Stimulated activated CD4-positive, alpha-beta T cell treated with anti-CD3 and anti-CD28 coated beads, Interleukin-4, amount 100 ng/mL, for 24 hours (primary cell): Measurements from ENCODE around the gene IFI27.
"Not testable (repeated sequence)": the region's sequence is repeated elsewhere in the genome, so short reads cannot be mapped to it uniquely, and the experiment has no call there.

Experiments used
- DNase-seq: peaks from one replicate; pipeline ENCODE4 v3.0.0-alpha.2; 2020

IFI27 gene

DNA sequence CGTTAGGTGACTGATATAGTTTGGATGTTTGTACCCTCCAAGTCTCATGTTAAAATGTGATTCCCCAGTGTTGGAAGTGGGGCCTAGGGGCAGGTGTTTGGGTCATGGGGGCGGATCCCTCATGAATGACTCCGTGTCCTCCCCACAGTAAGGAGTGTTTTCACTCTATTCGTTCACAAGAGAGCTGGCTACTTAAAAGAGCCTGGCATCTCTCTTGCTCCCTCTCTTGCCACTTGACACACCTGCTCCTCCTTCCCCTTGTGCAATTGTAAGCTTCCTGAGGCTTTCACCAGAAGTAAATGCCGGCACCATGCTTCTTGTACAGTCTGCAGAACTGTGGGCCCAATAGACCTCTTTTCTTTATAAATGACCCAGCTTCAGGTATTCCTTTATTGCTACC, 16.3 kb downstream of the IFI27 start:
- no peak for DNase-seq

DNA sequence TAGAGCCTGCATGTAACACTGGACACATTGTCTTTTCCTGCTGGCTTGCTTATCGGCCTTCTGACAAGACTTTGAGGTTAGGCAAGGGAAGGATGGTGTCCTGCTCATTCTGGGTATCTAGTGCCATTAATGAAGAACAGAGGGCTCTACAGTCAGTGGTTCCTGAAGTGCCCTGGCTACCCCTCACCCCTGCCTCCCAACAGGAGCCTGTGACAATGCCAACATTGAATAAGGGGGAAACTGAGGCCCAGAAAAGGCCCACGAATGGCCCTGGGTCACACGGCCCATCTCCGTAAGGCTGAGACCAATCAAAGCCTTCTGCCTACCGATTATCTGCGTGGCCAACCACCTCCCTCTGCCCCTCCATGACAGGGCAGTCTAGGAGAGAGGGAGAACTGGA, 16.8 kb downstream of the IFI27 start:
- DNase-seq = no peak

DNA sequence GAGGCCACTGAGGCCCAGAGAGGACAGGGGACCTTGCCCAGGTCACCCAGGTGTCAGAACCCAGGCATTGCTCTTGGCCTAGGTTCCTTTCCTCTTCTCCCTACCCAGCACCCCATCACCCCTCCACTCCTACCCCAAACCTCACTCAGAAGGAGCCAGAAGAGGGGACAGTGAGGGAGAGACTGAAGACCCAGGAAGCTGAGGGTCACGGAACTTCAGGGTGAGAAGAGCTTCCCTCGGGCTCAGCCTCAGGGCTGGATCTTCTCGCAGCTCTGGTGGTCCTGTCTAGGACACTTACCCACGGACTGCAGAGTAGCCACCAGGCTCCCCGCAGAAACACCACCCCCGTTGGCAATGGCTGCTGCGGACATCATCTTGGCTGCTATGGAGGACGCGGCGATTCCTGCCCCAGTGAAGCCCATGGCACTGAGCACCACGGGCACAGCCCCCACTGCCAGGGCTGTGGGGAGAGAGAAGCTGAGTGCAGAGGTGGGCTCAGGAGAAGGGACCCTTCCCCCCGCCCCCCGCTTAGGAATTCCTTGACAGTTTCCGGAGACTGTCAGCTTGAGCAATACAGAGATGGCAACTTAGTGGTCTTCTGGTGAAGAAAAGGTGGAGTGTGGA, 17.8 kb downstream of the IFI27 start:
- no peak for DNase-seq

DNA sequence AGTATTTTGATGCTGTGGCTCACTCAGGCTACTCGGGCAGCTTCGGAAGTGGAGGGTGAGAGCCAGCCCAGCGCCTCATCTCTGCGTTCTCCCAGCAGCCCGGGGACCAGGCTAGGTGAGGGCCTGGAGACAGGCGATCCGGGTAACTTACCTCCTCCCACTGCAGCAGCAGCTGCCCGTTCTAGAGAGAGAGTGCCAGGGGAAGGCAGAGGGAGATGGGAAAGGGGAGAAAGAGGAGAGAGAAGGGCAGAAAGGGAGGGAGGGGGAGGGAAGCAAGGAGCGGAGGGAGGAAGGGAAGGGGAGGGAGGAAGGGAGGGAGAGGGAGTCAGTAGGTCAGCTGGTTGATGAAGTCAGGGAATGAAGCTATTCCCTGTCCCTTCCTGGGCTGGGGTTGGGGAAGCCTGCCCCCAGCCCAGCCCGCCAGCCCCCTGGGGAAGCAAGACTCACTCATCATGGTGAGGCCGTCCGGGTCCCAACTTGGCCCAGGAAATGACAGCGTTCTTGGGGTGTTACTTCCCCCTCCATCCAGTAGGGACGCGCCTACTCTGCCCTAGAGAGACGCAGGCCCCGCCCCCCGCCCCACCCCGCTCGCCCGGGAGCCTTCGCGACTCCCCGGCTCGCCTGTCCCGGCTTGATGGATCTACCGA, 18.7 kb downstream of the IFI27 start, which contains the start of gene IFI27L2:
TSS of gene IFI27L2 (minus strand) at position 494 of the 647 bp plus-strand sequence. CDS start at position 454, 40 bp downstream.
- DNase-seq = peak; percentile 67

DNA sequence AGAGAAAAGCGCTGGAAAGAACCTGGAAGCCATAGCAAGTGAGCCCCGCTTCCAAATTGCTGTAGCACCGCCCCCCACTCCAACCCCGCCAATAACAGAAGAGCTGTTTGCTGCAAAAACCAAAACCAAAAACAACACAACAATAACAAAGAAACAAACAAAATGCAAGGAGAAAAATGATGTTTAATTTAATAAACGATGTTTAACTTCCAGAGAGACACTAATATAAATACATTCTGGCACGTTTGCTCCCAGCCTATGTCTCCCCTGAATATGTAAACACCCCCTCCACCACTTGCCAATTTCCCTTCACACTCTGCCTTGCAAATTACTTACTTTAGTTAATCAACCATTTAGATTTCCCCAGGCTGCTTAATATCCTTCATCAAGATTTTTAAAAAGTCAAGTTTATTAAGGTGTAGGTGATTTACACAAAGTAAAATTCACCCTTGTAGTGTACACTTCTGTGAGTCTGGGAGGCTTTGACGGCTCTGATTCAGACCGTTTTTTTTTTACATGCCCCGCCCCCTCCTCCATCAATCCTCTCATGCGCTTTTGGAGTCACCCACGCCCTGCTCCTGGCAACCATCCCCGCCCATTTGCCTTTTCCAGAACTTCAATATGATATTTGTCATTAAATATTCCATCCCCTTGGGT, 19.4 kb downstream of the IFI27 start:
- peak; percentile 26 for DNase-seq

DNA sequence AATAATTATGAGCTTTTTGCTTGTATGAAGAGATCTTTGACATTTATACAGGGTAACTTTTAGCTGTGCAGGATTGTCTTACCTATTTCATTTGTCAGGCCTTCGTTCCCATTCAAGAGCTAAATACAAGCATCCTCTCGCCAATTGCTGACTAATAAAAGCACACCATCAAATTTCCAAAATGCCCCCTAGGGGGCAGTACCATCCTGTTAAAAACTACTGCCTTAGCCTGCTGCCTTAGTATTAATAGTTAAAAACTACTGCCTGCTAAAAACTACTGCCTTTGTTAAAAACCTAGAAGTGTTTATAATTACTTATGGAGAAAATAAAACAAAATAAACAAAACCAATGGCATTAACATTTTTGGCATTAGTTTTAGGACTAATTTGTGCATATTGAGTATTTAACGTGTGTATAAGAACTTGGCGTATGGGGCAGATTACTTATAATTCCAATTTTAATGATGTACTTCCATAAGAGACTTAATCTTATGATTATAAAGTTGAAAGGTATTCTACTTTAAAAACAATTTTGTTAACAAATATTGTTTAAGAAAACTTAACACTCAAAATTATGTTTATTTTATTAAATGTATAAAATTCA, 21.9 kb downstream of the IFI27 start:
- peak; percentile 73 for DNase-seq

DNA sequence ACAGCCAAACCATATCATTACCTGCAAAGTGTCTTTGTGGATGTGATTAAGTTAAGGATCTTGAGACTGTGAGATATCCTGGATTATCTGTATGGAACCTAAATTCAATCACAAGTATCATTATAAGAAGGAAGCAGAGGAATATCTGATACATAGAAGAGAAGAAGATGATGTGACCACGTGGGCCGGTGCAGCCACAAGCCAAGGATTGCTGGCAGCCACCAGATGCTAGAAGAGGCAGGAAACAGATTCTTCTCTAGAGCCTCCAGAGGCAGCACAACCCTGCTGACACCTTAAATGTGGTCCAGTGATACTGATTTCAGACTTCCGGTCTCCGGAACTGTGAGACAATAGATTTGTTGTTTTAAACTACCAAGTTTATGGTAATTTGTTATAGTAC, 24.9 kb downstream of the IFI27 start:
- DNase-seq = no peak

DNA sequence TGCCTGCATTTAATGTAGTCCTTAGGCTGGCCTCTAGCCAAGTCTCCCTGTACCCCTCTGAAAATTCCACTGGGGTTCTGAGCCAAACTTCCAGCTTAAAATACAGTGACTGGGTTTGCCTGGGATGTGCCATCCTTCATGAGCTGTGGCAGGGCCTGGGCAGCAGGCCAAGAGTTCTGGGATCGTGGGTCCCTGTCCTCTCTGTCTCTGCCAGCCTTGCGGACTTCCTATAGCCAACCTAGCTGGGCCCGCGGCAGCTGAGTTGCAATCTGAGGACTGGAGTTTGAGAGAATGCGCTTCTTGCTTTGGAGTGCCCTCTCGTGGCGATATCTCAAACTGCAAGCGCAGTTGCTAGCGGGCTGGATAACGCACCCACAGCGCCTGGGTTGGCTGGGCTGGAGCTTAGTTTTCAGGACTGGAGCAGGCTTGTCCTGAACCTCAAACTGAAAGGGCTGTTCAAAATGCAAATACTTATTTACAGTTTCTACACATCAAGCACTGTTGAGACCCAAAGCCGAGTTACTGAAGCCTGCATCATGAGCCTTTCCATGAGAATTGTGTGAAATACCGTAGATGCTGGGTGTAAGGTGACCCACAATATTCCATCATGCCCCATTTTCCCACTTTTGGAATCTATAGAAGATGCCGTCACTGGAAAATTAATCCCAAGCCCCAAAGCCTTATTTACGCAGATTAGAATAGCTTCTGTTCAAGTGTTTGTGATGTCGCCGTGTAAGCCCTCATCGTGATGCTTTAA, 26.2 kb downstream of the IFI27 start:
- peak; percentile 87 for DNase-seq

DNA sequence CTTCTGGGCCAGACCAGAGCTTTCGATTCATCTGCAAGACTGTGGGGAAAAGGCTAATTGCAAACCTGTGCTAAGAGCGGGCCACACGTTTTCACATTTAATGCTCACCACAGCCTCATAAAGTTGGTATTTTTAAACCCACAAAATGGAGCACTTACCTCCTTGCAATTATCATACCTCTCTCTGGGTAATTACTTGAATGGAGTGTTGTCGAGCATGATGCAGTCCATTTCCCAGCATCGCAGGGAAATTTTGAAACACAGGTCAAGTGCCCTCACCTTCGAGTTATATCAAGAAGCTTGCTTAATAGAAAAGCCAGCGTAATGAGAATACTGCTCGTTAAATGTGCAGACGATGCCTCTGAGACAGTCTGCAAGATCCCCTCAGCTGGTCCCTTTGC, 27.7 kb downstream of the IFI27 start:
- DNase-seq = no peak

DNA sequence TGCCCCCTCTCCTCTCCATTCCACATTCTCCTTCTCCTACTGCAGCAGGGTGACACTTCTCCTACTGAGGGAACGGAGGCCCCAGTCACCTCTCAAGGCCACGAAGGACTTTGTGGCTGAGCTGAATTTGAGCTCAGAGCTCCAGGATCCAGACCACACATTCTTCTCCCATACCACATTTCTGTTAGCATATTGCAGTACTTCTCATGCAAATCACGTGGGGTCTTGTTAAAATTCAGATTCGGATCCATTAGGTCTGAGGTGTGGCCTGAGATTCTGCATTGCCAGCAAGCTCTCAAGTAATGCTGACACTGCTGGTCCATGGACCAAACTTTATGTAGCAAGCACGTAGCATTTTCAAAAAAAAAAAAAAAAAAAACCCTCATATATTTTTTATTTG, 28.5 kb downstream of the IFI27 start:
- DNase-seq = no peak

DNA sequence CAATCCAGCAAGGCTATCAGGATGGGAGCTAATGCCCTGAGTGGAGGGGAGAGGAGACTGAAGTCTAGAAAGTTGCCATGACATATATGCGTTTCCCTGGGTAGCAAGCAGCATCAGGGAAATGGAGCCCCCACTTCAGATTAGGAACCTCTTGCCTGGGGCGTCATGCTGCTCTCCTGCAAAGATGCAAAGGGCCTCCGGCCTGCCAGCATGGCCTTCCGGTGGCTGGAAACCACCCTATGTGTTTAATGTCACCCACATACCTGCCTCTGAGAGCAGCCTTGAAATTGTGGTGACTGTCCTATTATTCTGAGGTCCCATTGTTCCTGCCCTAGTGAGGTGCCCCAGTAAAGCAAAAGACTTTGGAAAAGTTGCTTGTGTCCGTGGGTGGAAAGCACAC, 28.9 kb downstream of the IFI27 start:
- DNase-seq = no peak

DNA sequence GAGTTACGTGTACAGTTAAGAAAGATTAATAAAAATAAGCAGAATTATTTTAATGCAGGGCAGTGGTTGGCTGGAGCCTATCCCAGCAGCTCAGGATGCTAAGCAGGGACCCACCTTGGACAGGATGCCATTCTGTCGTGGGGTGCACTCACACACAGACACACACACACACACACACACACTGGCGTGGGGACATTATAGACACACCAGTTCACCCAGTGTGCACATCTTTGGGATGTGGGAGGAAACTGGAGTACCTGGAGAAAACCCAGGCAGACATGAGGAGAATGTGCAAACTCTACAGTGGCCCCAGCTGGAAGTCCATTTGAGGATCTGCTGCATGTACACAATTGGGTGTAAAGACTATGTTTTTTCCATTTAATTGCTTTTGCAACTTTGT, 31.7 kb downstream of the IFI27 start:
- DNase-seq = no peak

DNA sequence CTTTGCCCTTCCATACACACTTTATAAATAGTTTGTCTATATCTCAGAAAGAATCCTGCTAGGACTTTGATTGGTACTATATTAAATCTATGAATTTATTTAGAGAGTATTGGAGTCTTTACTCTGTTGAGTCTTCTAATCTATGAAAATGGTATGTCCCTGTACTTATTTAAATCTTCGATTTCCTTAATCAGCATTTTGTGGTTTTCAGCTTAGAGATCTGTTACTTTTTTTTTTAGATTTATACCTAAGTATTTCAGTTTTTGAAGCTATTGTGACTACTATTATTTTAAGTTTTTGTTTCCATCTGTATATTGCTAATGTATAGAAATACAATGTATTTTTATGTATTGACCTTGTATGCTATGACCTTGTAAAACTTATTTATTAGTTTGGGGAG, 32.3 kb downstream of the IFI27 start:
- DNase-seq = no peak

DNA sequence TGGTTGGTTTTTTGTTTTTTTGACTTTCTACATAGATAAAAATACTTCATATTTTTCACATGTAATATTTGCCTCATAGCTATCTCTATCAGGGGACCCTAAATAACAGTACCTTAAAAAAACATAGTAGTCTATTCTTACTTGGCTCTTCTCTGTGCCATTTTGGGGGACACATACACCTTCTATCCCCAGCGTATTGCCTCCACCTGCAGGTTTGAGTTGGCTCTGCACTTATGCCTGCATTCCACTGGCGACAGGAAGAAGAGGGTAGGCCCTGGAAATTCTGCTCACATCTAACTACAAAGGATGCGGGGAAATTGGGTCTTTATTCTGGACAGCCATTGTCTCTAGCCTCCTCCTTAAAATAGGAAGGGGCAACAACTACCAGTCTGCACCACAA, 32.7 kb downstream of the IFI27 start:
- DNase-seq = no peak

DNA sequence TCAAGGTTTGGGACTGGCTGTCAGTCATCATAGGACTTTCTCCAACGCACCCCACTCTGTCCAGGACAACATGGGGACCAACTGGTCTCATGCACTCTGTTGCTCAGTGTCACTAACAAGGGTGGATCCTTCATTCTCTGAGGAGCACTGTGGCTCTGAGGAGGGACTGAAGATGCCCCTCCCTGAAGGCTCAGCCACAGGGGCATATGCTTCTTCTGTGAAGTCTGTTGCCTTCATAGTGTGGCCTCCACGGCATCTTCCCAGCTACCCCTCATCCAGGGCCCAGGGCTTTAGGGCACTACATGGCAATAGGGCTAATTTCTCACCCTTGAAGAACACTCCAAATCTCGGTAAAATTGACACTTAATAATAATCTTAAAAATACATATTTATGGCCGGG, 33.2 kb downstream of the IFI27 start:
- no peak for DNase-seq

DNA sequence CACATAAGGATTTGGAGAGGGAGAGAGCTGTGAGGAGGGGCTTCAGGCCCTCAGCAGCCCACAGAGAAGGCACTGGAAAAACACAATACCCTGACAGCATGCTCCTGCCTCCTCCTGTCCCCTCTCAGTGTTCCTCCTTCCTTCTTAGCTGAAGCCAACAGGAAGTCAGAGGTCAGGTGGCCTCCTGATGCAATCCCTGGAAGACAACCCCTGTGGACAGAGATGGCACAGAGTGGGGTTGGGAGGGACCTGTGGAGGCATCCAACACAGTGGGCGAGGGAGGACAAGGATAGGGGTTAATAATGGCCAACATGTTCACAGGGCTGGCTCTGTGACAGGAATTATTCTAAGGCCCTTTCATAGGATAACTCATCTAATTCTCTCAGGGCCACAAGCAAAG, 34.2 kb downstream of the IFI27 start:
- no peak for DNase-seq

DNA sequence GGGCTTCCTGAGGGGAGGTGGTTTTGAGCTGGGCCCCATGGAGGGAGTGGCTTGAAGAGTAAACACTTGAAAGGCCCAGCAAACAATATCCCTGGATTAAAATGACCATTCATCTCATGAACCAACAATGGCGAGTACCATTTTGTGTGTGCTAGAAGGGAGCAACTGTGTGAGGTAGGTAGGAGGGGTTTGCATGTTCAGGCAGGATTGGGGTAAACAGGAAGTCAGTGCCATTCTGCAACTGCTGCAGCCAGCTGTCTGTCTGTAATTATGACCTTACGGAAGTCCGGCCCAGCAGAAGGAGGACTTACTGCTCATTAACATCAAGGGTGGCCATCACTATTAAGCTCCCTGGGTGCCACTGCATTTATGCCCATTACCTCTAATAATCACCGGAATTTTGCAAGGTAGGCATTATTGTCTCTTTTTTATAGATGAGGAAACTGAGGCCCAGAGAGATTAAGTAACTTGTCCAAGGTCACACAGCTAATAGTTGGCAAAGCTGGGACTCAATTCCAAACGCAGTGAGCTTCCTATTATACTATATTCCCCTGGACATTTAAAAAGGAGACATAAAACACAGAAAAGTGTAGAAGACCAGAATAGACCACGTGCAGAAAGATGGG, 35.5 kb downstream of the IFI27 start:
- no peak for DNase-seq

DNA sequence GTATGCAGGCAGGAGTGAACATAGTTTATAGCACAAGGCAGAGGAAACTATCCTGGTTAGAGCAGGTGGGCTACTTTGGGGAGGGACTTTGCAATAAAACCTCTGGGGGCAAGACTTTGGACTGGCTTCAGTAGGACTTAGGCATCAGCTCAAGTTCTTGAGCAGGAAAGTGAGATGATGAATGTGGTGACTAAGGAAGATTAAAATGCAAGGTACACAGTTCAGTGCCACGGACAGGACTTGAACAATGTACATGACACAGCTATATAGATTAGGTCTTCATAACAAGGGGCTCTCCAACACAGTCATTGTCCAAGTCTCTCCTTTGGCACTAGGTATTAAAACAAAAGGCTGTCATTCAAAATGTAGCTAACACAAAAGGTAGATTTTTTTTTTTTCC, 42.1 kb downstream of the IFI27 start:
- no peak for DNase-seq

DNA sequence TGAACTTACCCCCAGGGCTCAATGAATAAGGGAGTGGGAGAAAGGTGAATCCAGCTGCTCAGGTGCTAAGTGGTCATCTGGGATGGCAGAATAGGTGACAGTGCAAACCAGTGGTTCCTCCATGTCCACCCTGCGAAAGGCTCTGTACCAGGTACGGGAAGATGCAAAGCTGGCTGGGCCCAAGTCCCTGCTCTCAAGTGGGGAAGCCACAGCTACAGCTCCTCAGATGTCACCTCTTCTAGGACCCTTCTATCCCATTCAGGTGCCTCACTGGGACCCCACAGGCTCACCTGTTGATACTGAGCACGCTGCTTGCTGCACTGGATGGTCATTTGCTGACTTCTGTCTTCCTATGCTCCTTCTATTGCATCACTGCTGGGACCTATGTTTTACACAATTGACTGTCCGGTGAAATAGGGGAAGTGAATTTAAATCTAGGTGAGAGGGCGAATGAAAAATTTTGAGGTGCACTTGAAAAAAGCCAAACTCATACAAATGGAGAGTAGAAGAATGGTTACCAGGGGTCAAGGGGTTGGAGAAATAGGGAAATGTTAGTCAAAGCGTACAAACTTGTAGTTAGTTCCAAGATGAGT, 43.3 kb downstream of the IFI27 start:
- no peak for DNase-seq

DNA sequence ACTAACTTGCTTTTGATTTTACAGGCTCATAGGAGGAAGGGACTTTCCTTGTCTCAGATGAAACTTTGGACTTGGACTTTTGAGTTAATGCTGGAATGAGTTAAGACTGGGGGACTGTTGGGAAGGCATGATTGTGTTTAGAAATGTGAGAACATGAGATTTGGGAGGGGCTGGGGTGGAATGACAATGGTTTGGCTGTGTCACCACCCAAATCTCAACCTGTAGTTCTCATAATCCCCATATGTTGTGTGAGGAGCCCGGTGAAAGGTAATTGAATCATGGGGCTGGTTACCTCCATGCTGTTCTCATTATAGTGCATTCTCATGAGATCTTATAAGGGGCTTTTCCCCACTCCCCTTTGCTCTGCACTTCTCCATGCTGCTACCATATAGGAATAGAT, 45.6 kb downstream of the IFI27 start:
- DNase-seq = not testable (repeated sequence)

DNA sequence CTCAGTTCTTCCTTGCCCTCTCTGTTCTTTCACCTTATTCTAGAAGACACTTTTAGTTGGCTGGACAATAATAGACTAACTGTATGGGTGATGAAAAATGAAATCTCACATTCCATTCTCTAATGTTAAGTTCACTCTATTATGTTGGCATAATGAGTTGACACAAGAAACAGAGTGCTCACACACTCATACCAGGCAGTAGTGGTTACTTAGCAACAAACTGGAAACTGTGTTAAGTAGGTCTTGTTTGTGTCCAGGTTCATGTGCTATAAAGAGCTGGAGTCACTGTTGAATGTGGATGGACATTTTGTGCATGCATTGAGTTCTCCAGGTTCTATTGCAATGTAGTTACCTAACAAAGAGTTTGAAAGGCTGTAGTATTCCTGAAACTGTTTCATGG, 46.7 kb downstream of the IFI27 start:
- no peak for DNase-seq

DNA sequence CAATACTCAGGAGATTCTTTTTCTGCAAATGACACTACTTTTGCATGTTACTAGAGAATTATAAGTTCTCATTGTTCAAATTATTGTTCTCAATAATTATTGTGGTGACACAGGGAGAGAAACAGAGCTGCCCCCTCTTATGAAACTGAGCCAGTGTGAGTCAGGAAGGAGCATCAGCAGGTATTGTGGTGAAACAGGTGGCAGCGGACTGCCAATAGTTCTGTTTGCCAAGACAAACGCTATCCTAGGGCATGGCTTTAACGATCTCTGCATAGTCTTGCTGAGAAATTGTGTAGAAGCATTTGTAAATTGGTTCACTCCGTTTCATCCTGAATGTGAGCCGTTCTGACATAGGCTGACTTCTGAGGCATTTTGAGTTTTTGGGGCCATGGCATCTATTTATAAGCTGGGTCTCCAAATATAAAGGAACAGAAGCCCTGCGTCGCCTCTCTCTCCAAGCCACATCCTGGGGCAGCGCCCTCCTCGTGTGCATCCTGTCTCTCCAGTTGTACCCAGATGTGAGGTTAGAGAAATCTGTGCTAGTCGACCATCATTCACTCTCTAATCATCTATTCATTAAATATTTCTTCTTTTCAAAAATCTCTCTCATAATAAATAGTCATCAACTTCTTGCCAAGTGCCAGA, 47.8 kb downstream of the IFI27 start:
- DNase-seq = peak; percentile 41
